Neural progenitor cell (in vitro differentiated cells): ENCODE results near the gene TM9SF2.

Experiments used
- CTCF ChIP-seq: fragments of 200-600 bp; sonication (generic); IDR thresholded peaks from 2 replicates; pipeline ENCODE4 v1.5.1; 2017; ENCODE audit warnings: antibody characterized with exemption, mild to moderate bottlenecking
- EZH2phosphoT487 ChIP-seq: fragments of 200-600 bp; sonication (generic); IDR thresholded peaks from 2 replicates; pipeline ENCODE4 v1.6.1; 2017; ENCODE audit warnings: antibody characterized with exemption

- no peak for TF ChIP-seq CTCF
- TF ChIP-seq EZH2phosphoT487 = no peak
Observed at GRCh38 chr13:99572131-99572530, 70.9 kb downstream of the TM9SF2 start.
